Subcutaneous preadipocyte (primary cell): ENCODE results near the gene FBXL16. TPM values are rescaled to one million over a fixed set of nuclear protein-coding genes. Genes with fewer than 3 reads are reported as not detected.

Experiments used
- total RNA-seq: library from RNA; depleted of rRNA; stranded (reverse); fragments of >200 nt; gene quantifications from 2 replicates; pipeline ENCODE4 v1.2.3, GENCODE V29; 2012

Gene FBXL16, protein sequence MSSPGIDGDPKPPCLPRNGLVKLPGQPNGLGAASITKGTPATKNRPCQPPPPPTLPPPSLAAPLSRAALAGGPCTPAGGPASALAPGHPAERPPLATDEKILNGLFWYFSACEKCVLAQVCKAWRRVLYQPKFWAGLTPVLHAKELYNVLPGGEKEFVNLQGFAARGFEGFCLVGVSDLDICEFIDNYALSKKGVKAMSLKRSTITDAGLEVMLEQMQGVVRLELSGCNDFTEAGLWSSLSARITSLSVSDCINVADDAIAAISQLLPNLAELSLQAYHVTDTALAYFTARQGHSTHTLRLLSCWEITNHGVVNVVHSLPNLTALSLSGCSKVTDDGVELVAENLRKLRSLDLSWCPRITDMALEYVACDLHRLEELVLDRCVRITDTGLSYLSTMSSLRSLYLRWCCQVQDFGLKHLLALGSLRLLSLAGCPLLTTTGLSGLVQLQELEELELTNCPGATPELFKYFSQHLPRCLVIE
- total RNA-seq = 0.37 and 0.59 TPM in 2 replicates

GRCh38 chr16:705431-706188 is at the start of gene FBXL16:
Gene FBXL16 (minus strand): TSS chr16:705801. CDS start chr16:697405, 8,396 bp downstream.

DNA sequence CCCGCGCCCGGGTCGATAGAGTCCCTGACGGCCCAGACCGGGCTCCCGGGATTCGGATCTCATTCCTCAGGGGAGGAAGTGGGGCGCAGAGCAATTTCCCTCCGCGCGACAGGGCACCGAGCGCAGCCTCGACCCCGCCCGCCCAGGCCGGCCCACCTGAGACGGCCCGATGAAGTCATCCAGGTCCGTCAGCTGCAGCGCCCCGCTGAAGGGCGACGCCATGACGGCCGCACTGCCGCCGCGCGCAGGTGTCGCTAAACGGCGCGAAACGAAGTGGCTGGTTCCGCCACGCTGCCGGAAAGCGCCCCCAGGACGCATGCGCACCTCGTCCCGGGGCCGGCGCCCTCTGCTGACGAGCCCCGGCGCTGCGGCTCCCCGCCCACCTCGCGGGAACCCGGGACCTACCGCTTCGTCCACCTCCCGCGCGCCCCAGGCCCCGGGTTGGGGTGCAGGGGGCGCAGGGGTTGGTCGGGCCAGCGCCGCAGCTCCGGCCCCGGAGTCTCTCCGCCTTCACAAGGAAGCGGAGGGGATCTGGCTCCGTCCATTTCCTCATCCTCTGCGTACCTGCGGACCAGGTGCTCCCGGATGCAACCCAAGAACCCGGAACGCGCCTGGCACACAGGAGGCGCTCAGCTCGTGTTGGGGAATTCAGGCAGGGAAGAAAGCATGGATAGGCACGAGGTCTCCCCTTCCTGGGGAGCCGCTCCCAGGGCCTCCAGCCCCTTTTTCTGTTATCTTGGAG is 35.3 kb upstream of the FBXL16 start, which contains the start of gene CIAO3:
CIAO3 (minus strand) TSS at position 234 of the 742 bp plus-strand sequence; CDS start at position 222, 12 bp downstream.

DNA sequence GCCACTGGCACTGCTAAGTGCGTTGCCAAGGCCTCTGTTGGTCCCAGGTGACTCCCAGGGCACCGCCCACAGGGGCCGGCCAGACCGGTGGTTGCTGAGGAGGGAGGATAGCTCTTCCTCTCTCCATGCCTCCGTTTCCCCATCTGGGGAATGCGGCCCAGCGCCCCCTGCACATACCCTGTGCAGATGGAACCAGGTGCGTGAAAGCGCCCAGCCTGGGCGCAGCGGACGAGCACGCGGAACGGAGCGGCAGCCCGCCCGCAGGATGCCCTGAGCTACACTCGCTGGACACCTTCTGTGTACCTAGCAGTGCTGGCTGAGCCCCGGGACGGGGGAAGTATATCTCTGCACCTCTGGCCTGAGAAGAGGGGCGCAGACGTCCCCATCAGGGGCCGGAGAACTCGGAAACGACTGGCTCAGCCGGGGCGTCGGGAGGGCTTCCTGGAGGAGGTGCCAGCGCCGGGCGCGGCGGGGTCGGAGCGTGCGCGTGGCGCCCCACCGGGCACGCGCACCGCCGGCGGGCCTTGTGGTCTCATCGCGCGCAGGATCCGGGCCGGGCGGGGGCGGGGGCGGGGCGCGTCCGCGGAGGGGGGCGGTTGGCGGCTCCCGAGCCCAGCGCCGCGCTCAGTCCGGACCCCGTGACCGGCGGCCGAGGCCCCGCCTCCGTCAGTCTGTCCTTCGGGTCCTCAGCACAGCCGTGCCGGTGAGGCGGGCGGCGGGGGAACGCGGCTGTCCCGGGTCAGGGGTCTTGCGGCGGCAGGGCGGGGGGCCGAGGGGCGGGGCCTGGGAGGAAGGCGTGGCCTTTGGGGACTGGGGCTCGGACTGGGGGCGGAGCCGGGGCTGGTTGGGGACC is 21.1 kb upstream of the FBXL16 start, which contains the start of the genes CCDC78 and HAGHL:
CCDC78 (minus strand) TSS at position 6 of the 853 bp plus-strand sequence. CDS start 76 bp downstream, outside the sequence.
HAGHL (plus strand) TSS at position 669 of the 853 bp plus-strand sequence. CDS start 404 bp downstream, outside the sequence.

GRCh38 chr16:720990-721764 is 15.6 kb upstream of the FBXL16 start, which contains the start of gene ANTKMT:
Gene ANTKMT (plus strand): TSS chr16:721146. CDS start chr16:721275, 129 bp downstream.

GRCh38 chr16:714558-715476 is 9.2 kb upstream of the FBXL16 start, which contains the start of gene METRN:
Gene METRN (plus strand): TSS chr16:715118. CDS start chr16:715290, 172 bp downstream.

DNA sequence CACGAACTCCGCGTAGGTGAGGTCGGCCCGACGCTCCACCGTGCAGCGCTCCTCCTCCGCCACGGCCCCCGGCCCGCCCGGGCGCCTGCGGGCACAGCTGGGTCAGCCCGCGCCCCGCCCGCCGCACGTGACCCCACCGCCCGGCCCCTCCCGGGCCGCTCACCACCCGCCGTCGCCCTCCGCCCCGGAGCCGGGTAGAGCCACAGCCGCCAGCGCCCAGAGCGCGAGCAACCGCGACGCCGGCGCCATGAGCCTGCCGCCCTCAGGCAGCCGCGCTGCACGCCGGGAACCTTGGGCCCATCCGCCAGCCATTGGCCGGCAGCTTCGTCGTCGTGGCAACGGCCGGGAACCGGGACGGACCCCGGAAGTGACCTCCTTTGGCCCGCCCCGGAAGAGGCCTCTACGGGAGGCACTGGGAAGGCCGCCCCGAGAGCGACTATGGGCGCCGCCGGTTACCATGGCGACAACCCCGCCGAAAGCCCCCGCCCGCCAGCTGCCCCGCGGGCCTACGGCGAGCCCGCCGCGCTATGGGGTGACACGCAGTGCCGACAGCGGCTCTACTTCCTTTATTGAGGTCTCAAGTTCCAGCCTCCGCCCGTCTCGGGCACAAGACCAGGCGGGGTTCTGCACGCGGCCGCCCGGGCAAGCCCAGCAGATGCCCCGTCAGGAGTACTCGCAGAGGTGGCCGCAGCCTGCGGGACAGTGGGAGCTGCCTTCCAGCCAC is 21.4 kb downstream of the FBXL16 start, which contains the start of gene JMJD8:
JMJD8 (minus strand) TSS at position 264 of the 724 bp plus-strand sequence; CDS start at position 249, 15 bp downstream.

GRCh38 chr16:679814-680624 is 25.6 kb downstream of the FBXL16 start, which contains the start of gene STUB1:
Gene STUB1 (plus strand): TSS chr16:680410. CDS start chr16:680526, 116 bp downstream.

DNA sequence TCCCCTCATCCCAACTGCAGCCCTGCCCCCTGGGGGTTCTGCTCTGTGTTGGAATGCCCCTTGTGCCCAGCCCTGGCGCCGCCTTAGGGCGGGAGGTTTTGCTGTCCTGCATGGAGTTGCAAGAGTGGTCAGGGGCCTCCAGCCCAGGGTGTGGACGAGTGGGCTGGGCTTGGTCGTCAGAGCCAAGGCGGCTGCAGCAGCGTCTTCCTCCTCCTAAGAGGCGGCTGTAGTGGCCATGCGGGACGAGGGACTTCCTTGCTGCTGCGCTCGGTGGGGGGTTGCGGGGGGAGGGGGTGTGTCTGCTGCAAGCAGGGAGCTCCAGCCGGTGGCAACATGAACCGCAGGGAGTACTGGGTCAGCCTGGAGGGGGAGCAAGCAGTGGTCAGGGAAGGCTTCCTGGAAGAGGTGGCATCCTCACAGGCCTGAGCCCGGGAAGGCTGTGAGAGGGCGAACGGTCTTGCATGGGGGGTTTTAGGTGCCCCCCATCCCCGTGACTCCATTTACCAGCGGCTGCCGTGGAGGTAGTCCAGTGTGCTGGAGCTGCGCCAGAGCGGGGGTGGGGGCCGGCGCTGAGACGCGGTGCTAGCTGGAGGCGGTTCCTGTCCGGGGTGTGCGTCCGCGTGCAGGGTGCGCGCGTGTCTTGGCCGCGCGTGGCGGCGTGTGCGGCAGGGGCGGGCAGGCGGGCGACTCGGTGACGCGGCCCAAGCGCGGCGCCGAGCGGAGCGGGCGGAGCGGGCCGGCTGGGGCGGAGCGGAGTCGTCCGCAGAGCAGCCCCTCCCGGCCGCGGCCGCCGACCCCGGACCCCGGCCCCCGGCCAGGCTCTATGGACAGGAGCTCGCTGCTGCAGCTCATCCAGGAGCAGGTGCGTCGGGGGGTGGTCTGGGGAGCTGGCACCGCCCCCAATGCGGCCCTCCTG is 30.4 kb downstream of the FBXL16 start, which contains the start of gene RHBDL1:
RHBDL1 (plus strand) TSS at position 704 of the 916 bp plus-strand sequence; CDS start at position 824, 120 bp downstream.

DNA sequence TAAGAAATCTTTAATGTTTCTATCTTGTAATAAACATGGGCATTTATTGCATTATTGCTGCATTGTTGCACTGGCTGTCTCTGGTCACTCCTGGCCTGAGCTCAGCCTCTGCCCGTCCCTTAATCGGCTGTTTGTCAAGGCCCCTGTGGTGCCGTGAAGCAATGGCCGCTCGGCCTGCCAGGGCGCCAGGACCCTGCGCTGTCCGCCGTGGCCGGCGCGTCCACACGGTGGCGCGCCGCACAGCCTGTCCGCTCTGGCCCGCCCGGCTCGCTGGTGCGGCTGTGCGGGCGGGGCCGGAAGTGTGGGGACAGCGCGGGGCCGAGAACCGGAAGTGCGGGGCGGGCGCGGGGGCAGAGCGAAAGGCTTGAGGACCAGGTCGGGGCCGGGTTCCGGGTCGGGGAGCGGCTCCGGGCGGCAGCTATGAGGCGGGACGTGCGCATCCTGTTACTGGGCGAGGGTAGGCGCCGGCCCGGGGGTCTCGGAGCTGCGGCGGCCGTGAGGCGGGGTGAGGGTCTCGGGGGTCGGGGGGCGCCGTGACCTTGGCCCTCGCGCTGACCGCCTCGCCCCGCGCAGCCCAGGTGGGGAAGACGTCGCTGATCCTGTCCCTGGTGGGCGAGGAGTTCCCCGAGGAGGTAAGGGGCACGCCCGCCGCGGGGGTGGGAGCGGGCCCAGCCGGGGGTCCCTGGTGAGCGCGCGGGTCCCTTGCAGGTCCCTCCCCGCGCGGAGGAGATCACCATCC is 37.7 kb downstream of the FBXL16 start, which contains the start of gene RHOT2:
RHOT2 (plus strand) TSS at position 353 of the 739 bp plus-strand sequence; CDS start at position 421, 68 bp downstream.

GRCh38 chr16:648781-649589 is 56.6 kb downstream of the FBXL16 start, which contains the start of gene WDR90:
Gene WDR90 (plus strand): TSS chr16:649365. CDS start chr16:649417, 52 bp downstream.

